Chondrocyte (in vitro differentiated cells): ENCODE results near the gene P3R3URF. TPM values are rescaled to one million over a fixed set of nuclear protein-coding genes. Genes with fewer than 3 reads are reported as not detected.

Experiments used
- DNase-seq: peaks from one replicate; pipeline ENCODE4 v3.0.0; 2021; ENCODE audit warnings: mixed read lengths, low spot score
- H3K27ac Mint-ChIP-seq: one replicate; pipeline ENCODE4 v1.8.0; 2021; ENCODE audit warnings: mild to moderate bottlenecking, moderate library complexity, mixed read lengths; ENCODE audit not compliant: unreplicated experiment
- H3K27me3 Mint-ChIP-seq: 2 replicates; pipeline ENCODE4 v1.8.0; 2021; ENCODE audit warnings: low read depth, mixed read lengths
- H3K36me3 Mint-ChIP-seq: 2 replicates; pipeline ENCODE4 v1.8.0; 2021; ENCODE audit warnings: low read depth, mixed read lengths
- H3K4me1 Mint-ChIP-seq: 2 replicates; pipeline ENCODE4 v1.8.0; 2021; ENCODE audit warnings: low read depth, mild to moderate bottlenecking, mixed read lengths
- H3K4me3 Mint-ChIP-seq: one replicate; pipeline ENCODE4 v1.8.0; 2021; ENCODE audit warnings: mild to moderate bottlenecking, moderate library complexity, mixed read lengths; ENCODE audit not compliant: unreplicated experiment
- H3K9me3 Mint-ChIP-seq: 2 replicates; pipeline ENCODE4 v1.8.0; 2021; ENCODE audit warnings: low read depth, mixed read lengths
- total RNA-seq: library from RNA; stranded (reverse); gene quantifications from 3 replicates; pipeline ENCODE4 v1.2.1, GENCODE V29; 2021
- TF ChIP-seq, protein P1 (sequence below): fragments of 200-600 bp; sonication (generic); IDR thresholded peaks from 2 replicates; pipeline ENCODE4 v1.5.0; 2021; ENCODE audit warnings: antibody characterized with exemption, mild to moderate bottlenecking, moderate library complexity

P3R3URF gene
- total RNA-seq, 1 donor from 2014 or later: not detected

DNA sequence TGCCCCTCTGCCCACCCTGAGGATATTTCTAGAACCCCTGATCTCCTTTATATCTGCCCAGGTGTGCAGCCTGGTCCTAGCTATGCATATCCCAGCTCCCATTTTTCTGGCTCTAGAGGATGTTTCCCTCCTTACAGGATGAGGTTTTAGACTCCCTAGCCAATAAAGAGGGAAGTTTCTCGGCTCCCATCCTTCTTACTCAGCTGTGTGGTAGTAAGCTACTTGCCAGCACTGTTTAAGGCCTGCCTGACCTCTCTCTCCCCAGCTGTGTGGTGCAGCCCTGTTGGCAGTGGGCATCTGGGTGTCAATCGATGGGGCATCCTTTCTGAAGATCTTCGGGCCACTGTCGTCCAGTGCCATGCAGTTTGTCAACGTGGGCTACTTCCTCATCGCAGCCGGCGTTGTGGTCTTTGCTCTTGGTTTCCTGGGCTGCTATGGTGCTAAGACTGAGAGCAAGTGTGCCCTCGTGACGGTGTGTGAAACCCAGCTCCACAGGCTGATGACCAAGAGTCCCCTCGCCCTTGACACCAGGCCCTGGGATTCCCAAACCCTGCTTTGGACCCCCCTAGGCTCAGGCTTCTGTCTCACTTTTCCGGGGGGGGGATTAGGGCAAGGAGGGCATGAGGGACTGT lies 7.8 kb upstream of the P3R3URF start:
- H3K27me3 Mint-ChIP-seq: no peaks in the 10 kb centered on the region
- peaks cover 1% of the 10 kb centered on the region for H3K36me3 Mint-ChIP-seq
- H3K27ac Mint-ChIP-seq: peak overlapping the region; percentile 95
- TF ChIP-seq, protein P1, sequence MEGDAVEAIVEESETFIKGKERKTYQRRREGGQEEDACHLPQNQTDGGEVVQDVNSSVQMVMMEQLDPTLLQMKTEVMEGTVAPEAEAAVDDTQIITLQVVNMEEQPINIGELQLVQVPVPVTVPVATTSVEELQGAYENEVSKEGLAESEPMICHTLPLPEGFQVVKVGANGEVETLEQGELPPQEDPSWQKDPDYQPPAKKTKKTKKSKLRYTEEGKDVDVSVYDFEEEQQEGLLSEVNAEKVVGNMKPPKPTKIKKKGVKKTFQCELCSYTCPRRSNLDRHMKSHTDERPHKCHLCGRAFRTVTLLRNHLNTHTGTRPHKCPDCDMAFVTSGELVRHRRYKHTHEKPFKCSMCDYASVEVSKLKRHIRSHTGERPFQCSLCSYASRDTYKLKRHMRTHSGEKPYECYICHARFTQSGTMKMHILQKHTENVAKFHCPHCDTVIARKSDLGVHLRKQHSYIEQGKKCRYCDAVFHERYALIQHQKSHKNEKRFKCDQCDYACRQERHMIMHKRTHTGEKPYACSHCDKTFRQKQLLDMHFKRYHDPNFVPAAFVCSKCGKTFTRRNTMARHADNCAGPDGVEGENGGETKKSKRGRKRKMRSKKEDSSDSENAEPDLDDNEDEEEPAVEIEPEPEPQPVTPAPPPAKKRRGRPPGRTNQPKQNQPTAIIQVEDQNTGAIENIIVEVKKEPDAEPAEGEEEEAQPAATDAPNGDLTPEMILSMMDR: no peak
- no peak for DNase-seq
- peaks cover 48% of the 10 kb centered on the region for H3K4me1 Mint-ChIP-seq
- H3K9me3 Mint-ChIP-seq: no peaks in the 10 kb centered on the region
- no peak overlapping the region for H3K4me3 Mint-ChIP-seq

DNA sequence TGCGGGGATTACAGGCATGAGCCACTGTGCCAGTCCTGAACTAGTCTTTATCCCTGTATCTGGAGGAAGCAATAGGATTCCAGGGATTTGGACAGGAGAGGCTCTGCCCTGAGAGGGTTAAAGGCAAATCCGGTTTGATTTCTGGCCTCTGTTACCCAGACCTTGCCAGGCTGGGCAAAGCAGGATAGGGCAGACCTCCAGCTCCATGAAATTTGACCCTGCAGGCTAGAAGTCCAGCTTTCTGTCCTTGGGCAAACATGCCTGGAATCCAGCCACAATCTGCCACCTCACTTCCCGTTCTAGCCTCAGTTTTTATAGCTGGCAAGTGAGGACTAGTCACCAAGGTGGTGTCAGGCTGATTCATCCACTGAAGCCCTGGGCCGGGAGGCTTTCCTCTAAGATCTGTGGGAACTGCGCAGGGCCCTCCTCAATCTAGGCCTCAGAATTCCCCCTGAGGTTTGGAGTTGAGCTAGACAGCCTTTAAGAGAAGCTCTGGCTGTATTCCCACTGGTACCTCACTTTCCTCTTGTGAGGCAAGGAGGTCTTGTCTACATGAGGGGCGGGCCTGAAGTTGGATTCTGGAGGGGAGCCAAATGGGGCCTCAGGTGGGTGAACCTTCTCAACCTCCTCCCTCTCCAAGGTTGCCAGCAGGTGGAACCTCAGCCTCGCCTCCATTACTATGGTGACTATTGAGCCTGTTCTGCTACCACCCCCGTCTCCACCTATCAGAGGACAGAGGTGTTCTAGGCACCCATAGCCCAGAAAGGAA lies 7.0 kb upstream of the P3R3URF start:
- Mint-ChIP-seq H3K4me1 (peaks cover 41% of the 10 kb centered on the region), H3K36me3 (peaks cover 1% of the 10 kb centered on the region), H3K27ac (peak overlapping the region; percentile 95), H3K9me3 (no peaks in the 10 kb centered on the region), H3K27me3 (no peaks in the 10 kb centered on the region), H3K4me3 (no peak overlapping the region)
- DNase-seq: no peak
- TF ChIP-seq, protein P1: no peak

DNA sequence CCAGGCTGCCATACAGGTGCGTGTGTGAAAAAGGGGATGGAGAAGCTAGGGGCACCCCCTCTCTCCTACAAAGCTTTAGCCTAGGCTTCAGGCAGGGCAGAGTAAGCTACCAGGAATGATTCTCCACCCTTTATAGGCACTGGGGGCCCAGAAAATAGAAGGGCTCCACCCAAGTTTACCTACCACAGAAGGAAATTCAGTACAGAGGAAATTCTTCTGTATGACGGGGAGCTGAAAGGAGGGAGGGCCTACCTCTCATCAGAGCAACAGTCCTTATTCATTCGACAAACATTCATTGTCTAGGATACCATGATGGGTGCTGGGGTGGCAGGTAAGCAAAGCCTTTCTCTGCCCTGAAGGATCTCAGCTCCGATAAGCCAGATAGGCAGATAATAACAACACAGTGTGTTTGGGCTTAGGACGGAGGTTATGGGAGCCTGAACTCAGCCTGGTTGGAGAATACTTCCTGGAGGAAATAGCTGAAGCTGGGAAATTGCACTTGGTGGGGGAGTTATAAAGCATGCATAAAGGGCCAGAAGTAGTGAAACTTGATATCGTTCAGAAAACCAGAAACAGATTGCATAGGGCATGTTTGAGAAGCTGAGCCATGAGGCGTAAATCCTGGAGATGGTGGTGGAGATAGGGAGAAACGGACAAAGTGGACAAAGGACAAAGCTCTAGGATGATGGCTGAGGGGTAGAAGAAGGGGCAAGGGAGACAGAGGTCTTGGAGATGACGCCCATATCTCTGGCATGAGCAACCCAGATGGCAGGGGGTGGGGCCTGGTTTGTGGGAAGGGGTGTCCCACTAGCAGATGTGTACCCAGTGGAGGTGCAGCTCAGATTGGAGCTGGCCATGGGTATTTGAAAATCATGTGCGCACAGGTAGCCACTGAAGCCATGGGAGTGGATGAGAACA lies 5.3 kb upstream of the P3R3URF start:
- Mint-ChIP-seq H3K9me3 (no peaks in the 10 kb centered on the region), H3K36me3 (no peaks in the 10 kb centered on the region), H3K27ac (peak overlapping the region; percentile 81), H3K27me3 (no peaks in the 10 kb centered on the region), H3K4me1 (peaks cover 39% of the 10 kb centered on the region), H3K4me3 (no peak overlapping the region)
- TF ChIP-seq, protein P1: no peak
- DNase-seq: no peak

GRCh38 chr1:46180082-46180616 lies 3.9 kb upstream of the P3R3URF start:
- Mint-ChIP-seq H3K4me1 (peaks cover 36% of the 10 kb centered on the region), H3K27ac (no peak overlapping the region), H3K9me3 (no peaks in the 10 kb centered on the region), H3K4me3 (no peak overlapping the region), H3K36me3 (no peaks in the 10 kb centered on the region), H3K27me3 (no peaks in the 10 kb centered on the region)
- TF ChIP-seq, protein P1: no peak
- no peak for DNase-seq
